HG03354 (cell line): Measurements from ENCODE around the gene MEIOB.
"Not testable (repeated sequence)": the region's sequence is repeated elsewhere in the genome, so short reads cannot be mapped to it uniquely, and the experiment has no call there.

ENCODE experiments used
- ATAC-seq: cut with Tn5 transposase; IDR thresholded peaks from one replicate; pipeline ENCODE4 v1.9.1; 2021; ENCODE audit warnings: mild to moderate bottlenecking; ENCODE audit not compliant: unreplicated experiment, poor library complexity, severe bottlenecking

Gene MEIOB

GRCh38 chr16:1908184-1908583 lies 36.2 kb upstream of the MEIOB start:
- ATAC-seq = no peak

DNA sequence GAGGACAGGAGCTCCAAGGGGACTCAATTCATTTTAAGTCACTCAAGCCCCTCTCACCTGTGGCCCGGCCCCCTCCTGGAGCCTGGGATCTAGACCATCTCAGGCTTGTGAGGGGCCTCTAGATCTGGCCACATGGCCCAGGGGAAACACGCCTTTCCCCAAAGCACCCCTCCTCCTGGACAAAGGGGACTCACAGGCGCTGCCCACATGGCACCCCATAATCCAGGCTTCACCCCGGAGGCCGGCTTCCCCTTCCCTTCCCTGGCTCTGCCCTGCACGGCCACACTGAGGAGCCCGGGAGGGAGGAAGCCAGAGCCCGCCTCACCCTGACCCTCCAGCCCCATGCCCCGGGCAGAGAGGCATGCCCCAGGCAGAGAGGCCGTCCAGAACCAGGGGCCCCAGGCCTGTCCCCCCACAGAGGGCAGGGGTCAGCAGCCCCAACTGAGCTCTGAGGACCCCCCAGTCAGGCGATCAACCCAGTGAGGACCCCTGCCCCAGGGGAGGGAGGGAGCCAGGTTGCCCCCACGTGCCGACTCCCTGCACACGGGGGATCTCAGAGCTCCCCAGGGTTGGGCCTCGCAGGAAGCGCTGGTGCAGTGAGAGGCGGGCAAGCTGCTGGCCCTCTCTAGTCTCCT lies 35.4 kb upstream of the MEIOB start:
- no peak for ATAC-seq

GRCh38 chr16:1906846-1907165 lies 34.8 kb upstream of the MEIOB start:
- no peak for ATAC-seq

DNA sequence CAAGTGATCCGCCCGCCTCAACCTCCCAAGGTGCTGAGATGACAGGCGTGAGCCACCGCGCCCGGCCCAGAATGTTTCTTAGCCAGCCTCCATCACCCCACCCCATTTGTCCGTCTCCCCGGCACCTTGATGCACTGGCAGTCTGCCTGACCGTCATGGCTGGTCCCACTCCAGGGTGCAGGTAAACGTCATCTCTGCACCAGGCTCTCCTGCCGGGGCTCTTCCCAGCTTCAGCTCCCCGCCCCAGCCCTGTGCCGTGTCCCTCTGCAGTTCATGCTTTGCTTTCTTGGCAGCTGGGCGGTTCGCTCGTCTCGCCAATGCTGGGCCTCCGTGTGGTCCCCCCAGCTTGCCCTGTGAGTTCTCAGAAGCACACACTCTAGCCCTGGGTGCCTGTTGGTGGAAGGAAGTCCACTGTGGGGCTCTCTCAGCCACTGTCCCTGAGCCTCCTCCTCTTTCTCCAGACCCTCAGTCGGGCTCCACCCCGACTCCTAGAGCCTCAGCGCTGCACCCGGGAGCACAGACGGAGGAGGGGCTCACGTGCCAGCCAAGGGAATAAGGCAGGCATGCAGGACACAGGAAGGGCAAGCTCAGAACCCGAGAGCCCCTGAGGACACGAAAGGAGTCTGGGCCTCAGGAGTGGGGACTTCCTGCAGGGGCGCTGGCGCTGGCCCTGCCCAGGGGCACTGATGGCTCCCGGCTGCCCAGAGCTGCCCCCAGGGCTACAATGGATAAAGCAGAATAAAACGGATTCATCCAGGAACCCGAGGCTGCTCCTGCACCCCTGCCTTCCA lies 34.3 kb upstream of the MEIOB start:
- ATAC-seq = no peak

- ATAC-seq = no peak
Observed at GRCh38 chr16:1903845-1904840, 32.2 kb upstream of the MEIOB start.

- ATAC-seq = no peak
Observed at GRCh38 chr16:1903220-1903574, 31.2 kb upstream of the MEIOB start.

DNA sequence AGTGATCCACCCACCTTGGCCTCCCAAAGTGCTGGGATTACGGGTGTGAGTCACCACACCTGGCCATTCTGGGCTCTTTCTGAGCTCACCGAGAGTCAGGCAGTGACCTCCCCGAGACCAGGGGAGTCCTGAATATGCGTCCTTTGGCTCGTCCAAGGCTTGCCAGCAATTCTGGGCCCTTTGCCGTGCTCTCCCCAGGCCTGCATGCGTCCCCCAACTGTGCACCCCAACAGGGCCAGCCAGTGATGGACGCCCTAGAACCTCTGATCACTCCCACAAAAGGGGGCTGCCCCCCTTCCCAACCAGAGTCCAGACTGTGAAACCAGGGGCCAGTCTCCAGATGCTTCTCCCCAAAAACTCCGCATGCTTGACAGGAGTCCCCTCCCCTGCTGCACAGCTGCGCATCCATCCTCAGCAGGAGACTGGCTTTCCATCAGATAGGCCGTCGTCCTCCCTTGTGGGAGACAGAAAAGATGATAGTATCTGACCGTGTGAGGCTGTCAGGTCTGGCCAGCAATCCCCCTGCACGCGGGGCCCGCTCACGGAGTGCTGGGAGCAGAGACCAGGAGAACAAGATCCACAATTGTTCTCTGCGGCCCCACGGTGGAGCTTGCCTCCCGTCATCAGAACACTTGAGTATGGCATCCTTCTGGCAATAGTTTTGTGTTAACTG lies 30.7 kb upstream of the MEIOB start:
- no peak for ATAC-seq

- no peak for ATAC-seq
Observed at GRCh38 chr16:1900452-1900774, 28.4 kb upstream of the MEIOB start.

GRCh38 chr16:1899641-1900451 lies 27.9 kb upstream of the MEIOB start:
- no peak for ATAC-seq

DNA sequence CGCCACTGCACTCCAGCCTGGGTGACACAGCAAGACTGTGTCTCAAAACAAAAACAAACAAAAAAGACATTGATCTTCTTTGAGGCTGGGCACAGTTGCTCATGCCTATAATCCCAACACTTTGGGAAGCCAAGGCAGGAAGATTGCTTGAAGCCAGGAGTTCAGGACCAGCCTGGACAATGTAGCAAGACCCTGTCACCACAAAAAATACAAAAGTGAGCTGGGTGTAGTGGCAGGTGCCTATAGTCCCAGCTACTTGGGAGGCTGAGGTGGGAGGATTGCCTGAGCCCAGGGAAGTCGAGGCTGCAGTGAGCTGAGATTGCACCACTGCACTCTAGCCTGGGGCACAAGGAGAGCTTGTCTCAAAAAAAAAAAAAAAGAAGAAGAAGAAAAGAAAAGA lies 25.7 kb upstream of the MEIOB start:
- ATAC-seq = not testable (repeated sequence)

DNA sequence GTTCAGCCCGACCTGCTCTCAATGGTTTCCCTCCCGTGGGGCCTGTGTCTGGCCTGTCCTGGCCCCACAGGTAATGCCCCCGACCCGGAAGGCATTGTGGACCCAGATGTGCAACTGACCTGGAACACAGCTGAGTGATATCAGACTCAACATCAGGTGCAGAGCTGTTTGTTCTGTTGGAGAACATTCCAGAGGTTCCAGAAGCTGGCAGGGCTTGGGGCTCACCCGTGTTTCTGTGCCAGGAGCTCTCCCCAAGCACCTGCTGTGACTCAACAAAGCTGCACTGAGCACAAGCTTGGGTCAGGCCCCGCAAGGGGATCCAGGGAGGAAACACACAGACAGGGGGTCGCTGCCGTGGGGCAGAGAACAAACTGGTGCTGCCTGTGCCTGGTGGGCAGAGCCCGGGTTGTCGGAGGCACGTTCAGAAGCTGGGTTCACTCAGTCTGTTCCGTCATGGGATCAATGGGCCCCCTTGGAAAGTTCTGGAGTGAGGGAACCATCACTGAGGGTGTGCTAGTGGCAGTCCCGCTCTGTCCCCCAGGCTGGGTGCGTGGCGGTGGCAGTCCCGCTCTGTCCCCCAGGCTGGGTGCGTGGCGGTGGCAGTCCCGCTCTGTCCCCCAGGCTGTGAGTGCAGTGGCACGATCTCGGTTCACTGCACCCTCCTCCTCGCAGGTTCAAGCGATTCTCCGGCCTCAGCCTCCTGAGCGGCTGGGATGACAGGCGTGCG lies 24.1 kb upstream of the MEIOB start:
- ATAC-seq = no peak

DNA sequence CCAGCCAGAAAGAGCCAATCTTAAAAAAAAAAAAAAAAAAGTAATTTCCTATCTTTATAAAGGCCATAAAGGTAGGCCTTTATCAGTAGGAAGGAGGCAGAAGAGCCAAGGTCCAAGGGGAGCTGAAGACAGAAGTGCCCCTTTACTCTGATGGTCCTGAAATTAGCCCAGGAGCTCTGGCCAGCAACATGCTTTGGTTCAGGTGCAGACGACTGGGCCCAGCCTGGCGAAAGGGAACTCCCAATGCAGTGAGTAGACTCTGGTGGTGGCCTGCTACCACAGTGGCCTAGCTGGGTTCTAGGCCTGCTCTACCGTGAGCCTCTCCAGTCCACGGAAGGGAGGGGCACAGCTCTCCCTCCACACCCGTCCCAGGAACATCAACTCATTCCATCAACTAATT lies 23.1 kb upstream of the MEIOB start:
- ATAC-seq = no peak

- no peak for ATAC-seq
Observed at GRCh38 chr16:1890708-1891050, 18.7 kb upstream of the MEIOB start.

DNA sequence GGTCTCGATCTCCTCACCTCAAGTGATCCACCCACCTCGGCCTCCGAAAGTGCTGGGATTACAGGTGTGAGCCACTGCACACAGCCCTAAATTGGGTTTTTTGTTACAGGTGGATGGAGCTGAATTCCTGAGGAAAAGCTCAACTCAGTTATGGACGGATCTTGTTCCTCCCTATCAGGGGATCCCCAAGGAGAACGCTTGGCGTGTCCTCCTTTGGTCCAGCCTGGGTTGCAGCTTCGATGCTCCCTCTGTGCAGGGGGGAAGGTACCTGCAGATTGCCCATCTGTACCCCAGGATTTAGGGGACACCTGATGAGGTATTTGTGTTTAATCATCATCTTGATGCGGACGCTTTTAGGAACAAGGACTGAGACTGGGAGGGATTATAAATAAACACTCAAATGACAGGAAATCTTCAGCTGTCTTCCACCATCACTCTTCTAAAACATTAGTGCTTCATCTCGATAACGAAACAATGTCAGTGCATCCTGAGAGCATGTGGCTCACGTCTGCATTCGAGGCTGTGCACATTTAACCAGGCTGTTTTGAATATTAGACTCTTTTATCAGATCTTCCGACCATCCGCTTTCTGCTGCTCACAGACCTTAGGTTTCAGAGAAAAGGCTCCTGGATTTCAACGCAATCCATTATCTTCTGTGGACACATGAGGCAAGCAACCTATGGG lies 18.2 kb upstream of the MEIOB start:
- ATAC-seq = no peak

- no peak for ATAC-seq
Observed at GRCh38 chr16:1887711-1888354, 15.9 kb upstream of the MEIOB start.

DNA sequence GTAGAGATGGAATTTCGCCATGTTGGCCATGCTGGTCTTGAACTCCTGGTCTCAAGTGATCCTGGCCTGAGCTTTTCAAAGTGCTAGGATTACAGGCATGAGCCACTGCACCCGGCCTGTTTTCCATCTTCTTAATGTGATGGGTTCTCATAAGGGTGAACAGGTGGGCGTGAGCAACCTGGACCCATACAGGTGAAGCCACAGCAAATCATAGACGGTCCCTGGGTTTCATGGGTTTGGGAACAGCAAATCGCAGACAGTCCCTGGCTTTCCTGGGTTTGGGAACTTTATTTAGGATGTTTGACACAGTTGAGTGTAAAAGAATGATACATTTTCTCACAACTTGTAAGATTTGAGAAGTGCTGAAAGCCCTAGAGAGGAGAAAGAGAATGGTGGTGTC lies 12.9 kb upstream of the MEIOB start:
- ATAC-seq = no peak

GRCh38 chr16:1884155-1884760 lies 12.3 kb upstream of the MEIOB start:
- no peak for ATAC-seq
